Mucosa of gallbladder (tissue), 1 donor: Measurements from ENCODE around the gene MORN1. TPM values are rescaled to one million over a fixed set of nuclear protein-coding genes. Genes with fewer than 3 reads are reported as not detected.
"Not testable (repeated sequence)": the region's sequence is repeated elsewhere in the genome, so short reads cannot be mapped to it uniquely, and the experiment has no call there.

Experiments used
- DNase-seq: peaks from one replicate; pipeline ENCODE4 v3.0.0-alpha.2; 2020; ENCODE audit warnings: low spot score
- total RNA-seq: library from RNA; stranded (reverse); gene quantifications from one replicate; pipeline ENCODE4 v1.2.1, GENCODE V29; 2021
- donor health status: DM: no; HTN: no; CAD: no.

The MORN1 gene
- total RNA-seq, result 24.4 TPM

DNA sequence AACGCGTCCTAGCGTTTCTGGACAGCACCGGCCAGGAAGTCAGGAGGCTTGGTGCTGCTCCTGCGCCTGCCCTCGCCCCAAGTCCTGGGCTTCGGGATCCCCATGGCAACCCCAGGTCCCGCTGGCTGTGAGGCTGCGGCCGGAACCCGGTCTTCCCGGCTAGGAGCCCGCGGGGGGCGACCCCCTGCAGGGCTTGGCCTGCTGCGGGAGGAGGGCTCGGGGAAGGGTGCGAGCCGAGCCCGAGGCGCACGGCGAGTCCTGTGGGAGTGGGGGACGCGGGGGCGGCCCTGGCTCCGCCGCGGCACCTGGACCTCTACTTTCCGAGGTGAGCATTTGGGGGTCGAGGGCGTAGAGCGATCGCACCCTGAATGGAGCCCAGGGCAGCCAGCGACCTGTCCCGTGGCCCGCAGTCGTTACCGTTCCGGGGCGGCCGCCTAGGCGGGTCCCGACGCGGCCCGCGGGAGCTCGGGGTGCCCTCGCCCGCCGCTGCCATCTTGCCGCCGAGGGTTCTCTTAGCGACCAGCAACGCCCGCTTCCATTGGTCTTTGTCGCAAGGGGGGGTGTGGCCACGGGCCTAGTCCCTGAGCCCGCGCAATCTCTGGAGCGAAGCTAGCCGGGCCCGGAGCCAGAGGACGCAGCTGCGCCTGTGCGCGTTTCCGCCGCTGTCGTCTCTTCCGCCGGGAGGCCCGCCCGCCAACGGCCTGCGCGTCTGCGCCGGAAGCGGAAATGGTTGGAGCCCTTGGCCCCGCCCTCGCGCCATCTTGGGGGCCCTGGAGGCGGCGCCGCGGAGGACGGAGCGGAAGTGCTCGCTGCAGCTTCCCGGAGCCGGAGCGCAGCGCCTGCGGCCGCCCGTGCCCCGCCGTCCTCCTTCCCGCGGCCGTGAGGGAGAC, at the start of gene MORN1, which contains the start of gene RER1:
Gene MORN1, minus strand, starts transcription at position 514 of the 890 bp plus-strand sequence. Its CDS starts 21 bp downstream, at position 493.
Gene RER1, plus strand, starts transcription at position 801 of the 890 bp plus-strand sequence. CDS start 3,950 bp downstream, outside the sequence.
- DNase-seq, result peak; percentile 100

- not testable (repeated sequence) for DNase-seq
Measured at GRCh38 chr1:2440346-2440745, 49.0 kb upstream of the MORN1 start.

GRCh38 chr1:2439369-2439768, 48.0 kb upstream of the MORN1 start:
- DNase-seq, result no peak

DNA sequence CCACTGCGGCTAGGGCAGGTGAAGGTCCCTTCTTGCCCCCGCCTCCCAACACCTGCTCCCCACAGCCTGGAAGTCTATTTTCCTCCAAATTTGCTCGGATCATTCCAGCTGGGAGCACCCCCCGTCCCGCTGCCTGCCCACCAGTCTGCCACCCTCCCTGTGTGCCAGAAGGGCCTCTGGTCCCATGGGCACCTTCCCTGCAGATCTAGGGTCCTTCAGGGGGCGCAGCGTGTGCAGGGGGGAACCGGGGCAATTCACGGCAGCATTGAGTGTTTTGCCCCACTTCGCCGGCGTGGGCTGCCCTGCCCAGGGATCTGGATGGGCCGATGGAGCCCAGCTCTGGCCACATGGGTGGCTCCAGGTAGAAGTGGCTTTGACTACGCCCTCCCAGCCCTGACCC, 47.3 kb upstream of the MORN1 start:
- DNase-seq, result no peak

GRCh38 chr1:2438038-2438437, 46.7 kb upstream of the MORN1 start:
- no peak for DNase-seq

DNA sequence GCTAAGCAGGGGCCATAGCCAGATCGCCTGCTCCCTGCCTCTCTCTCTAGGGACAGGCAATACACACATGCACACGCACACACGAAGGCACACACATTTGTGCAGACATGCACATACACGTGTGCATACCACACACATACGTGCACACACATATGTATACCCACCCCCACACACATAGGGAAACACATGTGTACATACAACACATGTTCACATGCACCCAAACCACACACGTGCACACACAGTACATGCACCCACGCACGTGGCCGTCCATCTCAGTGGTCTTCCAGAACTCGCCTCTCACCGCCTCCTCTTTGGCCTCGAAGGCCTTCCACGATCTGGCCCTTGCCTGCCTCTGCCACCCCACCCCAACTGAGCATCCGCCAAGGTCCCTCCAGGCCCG, 46.3 kb upstream of the MORN1 start:
- no peak for DNase-seq

GRCh38 chr1:2436876-2437275, 45.5 kb upstream of the MORN1 start:
- DNase-seq, result no peak

DNA sequence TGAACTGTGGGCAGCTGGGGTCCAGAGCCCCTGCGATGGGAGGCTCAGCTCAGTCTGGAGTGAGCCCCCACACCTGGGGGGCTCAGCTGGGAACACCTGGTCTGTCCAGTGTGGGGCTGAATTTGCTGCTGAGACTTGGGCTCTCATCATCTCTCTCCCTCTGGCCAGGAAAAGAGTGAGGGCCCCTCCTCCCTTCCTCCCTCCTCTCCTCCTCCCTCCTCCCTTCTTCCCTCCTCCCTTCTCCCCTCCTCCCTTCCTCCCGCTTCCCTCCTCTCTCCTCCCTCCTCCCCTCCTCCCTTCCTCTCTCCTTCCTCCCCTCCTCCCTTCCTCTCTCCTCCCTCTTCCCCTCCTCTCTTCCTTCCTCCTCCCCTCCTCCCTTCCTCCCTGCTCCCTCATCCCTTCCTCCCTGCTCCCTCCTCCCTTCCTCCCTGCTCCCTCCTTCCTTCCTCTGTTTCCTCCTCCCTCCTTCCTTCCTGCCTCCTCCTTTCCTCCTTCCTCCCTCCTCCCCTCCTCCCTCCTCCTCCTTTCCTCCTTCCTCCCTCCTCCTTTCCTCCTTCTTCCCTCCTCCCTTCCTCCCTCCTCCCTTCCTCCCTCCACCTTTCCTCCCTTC, 44.5 kb upstream of the MORN1 start:
- no peak for DNase-seq

DNA sequence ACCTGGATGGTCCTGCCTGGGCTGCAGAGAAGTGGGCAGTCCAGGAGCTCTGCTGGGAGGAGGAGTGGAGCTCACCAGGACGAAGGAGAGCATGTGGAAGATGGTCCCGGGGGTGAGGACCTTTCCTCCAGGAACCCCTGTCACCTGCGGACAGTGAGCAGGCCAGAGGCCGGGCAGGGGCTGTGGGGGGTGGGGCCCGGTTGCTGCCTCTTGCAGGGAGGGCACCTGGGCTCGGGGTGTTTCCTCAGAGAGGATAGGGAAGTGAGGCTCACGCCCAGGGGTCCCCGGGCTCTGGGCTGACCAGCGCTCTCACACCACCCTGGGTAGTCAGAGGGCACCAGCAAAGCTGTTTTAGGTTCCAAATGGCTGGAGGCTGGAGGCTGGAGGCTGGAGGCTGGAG, 43.7 kb upstream of the MORN1 start:
- no peak for DNase-seq

GRCh38 chr1:2433936-2434655, 42.7 kb upstream of the MORN1 start:
- DNase-seq, result no peak

DNA sequence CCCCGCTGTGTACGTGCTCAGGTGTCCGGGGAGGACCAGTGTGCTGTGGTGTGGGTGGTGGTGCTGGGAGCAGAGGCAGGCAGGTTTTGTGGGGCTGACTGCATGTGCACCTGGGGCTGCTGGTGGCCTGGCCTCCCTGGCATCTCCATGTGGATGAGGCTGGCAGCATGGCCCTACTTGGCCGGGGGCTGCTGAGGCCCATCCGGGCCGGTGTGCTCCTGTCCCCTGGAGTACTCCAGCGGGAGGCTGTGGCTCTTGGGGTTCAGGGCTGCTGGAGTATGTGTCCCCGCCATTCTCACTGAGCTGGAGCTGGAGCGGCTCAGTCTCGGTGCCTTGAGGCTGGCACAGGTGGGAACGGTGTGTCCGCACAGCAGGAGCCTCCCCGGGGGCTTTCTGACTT, 41.8 kb upstream of the MORN1 start:
- no peak for DNase-seq

GRCh38 chr1:2432441-2432844, 41.1 kb upstream of the MORN1 start:
- no peak for DNase-seq

GRCh38 chr1:2431518-2431917, 40.2 kb upstream of the MORN1 start:
- DNase-seq, result no peak

DNA sequence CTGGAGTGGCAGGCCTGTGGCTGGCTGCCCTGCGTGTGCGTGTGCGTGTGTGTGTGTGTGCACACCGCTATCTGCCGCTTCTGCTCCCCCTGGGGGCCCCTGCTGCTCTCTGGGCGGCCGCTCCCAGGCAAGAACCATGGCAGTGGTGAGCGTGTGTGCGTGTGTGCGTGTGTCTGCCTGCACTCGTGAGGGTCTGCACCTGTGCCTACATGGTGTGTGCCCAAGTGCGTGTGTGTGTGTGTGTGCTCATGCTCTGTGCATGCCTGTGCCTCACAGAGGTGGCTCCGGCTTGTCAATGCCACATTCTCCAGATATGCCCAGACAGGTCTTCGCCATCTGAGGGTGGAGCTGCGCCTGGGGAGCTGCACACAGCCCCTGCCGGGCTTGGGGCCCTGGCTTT, 39.7 kb upstream of the MORN1 start:
- no peak for DNase-seq

DNA sequence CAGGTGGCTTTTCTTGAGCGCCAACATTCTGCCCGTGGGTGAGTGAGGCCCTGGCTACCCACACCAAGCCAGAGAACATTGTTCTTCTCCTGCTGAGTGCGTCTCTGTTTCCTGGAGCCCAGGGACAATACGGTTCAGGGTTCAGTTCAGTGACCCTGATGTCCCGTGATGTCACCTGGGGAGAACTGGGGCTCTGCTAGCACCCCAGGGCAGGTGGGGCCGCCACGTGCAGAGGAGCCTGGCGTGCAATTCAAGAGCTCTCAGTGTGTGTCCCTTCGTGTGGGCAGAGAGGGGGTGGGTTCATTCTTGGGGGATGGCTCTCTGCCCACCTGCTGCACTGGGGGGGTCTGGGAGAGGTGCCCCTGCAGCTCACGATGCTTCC, 39.2 kb upstream of the MORN1 start:
- no peak for DNase-seq

DNA sequence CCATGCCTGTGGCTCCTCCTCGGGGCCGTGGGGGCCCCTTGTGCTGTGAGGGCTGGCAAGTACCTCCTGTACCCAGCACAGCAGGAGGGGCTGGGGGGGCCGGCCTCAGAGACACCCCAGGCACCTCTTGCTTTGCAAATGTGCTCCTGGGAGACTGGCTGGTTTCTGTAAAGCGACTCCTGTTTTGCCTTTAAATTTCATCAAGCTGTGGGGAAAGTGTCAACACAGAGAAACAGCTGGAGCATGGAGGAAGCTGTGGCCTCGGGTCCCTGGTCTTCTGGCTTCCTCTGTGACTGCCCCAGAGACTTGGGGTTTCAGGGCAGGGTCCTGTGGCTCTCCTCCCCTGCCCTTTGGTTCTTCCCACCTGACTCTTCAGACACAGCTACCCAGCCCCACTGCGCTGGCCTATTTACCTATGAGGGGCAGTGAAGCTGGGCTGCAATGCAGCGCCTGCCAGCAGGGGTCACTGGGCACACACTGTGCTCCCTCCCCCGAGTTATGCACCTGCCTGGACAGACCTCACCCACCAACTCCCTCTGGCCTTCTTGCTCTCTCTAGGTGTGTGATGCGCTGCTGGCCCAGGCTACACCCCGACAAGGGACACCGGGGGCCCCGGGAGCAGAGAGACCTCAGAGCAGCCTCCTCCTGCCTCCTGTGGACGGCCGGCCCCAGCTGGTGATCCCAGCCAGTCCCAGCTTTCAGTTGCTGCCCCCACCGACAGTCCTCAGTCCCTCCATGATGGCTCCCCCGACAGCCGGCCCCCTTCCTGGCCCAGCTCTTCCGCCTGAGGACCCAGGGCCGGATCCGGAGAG, 38.6 kb upstream of the MORN1 start:
- DNase-seq, result no peak

- no peak for DNase-seq
Measured at GRCh38 chr1:2428490-2428889, 37.1 kb upstream of the MORN1 start.

DNA sequence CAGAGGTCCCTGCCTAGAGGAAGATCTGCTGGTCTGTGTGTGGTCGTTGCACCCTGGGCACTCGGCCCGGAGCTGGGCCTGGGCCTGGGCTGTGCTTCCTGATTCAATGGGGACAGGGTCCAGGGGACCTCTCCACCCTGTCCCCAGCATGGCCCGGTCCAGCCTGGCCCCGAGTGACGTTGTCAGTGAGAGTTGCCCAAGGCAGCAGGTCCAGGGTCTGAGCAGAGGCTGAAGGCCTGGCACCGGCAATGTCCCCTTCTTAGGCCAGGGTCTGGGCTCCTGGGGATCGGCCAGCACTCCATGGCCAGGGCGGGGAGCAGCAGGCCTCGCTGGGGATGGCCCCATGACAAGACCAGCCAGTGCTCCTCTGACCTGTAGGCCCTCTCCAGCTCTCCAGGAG, 36.6 kb upstream of the MORN1 start:
- DNase-seq, result no peak

DNA sequence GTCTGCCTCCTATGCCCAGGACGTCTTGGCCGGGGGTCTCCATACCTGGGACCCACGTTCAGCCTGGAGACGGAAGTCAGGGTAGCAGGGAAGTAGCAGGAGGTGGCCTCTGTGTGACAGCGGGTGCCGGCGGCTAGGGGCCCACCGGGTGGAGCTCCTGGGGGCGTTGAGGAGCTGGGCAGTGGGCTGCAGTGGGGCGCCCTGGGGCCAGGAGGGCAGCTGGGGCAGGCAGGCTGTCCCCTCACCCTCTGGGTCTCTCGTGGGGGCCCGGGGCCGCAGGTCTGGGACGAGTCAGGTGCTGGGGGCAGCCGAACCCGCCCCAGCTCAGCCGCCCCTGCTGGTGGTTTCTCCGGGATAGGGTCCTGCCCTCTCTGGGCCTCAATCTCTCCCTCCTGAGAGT, 35.7 kb upstream of the MORN1 start:
- DNase-seq, result no peak

DNA sequence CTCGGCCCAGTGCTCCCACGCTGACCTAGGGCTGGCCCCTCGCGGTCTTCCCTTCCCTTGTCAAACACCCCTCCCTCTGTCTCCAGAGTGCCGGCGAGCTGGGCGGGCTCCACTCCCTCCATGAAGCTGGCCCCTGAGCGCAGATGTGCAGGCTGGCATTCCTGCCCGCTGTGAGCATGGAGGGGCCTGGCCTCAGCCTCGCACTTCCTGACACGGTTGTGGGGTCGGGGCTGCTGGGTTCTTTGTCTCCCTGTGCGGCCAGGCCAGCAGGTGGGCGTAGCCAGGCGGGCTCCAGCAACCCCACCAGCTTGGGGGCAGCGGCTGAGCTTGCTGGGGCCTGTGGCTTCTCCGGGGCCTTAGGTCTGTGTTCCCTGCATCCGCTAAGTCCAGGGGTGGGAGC, 35.2 kb upstream of the MORN1 start:
- no peak for DNase-seq

DNA sequence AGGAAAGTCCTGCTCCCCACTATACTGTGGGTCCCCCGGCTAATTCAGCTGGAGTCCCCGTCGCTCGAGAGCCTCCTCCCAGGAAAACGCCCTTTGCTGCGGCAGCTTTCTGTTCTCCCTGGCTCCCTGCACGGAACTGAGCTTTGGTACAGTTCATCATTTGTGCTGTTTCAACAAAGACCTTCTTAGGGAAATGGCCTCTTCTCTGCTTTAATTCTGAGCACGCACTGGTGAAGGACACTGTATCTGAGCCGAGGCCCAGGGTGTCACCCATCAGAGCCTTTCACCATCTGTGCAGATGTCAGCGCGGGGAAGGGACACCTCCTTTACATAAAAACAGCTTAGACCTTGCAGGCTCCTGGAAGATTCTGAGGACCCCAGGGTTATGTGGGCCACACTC, 34.5 kb upstream of the MORN1 start:
- DNase-seq, result no peak

DNA sequence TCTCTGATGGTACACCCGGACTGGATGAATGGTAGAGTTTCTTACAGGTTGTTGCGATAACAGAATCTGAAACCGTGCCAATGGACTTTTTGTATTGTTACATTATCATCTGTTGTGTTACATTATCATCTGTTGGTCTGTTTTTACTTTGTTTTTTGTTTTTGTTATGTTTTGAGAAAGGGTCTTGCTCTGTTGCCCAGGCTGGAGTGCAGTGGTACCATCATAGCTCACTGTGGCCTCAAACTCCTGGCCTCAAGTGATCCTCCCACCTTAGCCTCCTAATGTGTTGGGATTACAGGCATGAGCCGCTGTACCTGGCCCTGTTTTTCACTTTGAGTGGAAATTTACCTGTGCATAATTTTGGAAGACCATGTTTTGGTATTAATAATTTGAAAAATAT, 31.2 kb upstream of the MORN1 start:
- no peak for DNase-seq
